ENCODE measurements around the gene CCBE1.

Gene CCBE1

GRCh38 chr18:59492756-59493421 is 204.3 kb downstream of the CCBE1 start:
- DNase-seq (ENCODE audit: low spot score), result no peak

- DNase-seq (ENCODE audit: low spot score), result no peak
Measured at GRCh38 chr18:59488899-59489298, 208.3 kb downstream of the CCBE1 start.

GRCh38 chr18:59485382-59485781 is 211.8 kb downstream of the CCBE1 start:
- no peak for DNase-seq (ENCODE audit: low spot score)

GRCh38 chr18:59484561-59485328 is 212.5 kb downstream of the CCBE1 start:
- DNase-seq (ENCODE audit: low spot score), result no peak

GRCh38 chr18:59484131-59484530 is 213.1 kb downstream of the CCBE1 start:
- no peak for DNase-seq (ENCODE audit: low spot score)

GRCh38 chr18:59481436-59481835 is 215.8 kb downstream of the CCBE1 start:
- no peak for DNase-seq (ENCODE audit: low spot score)

GRCh38 chr18:59479776-59480175 is 217.4 kb downstream of the CCBE1 start:
- DNase-seq (ENCODE audit: low spot score), result no peak

- DNase-seq (ENCODE audit: low spot score), result no peak
Measured at GRCh38 chr18:59478591-59478990, 218.6 kb downstream of the CCBE1 start.

- no peak for DNase-seq (ENCODE audit: low spot score)
Measured at GRCh38 chr18:59477849-59478248, 219.4 kb downstream of the CCBE1 start.

- DNase-seq (ENCODE audit: low spot score), result no peak
Measured at GRCh38 chr18:59470561-59471121, 226.6 kb downstream of the CCBE1 start.

- no peak for DNase-seq (ENCODE audit: low spot score)
Measured at GRCh38 chr18:59469463-59470180, 227.6 kb downstream of the CCBE1 start.

- no peak for DNase-seq (ENCODE audit: low spot score)
Measured at GRCh38 chr18:59468821-59469220, 228.4 kb downstream of the CCBE1 start.

GRCh38 chr18:59467497-59467896 is 229.7 kb downstream of the CCBE1 start:
- no peak for DNase-seq (ENCODE audit: low spot score)

GRCh38 chr18:59466980-59467379 is 230.2 kb downstream of the CCBE1 start:
- DNase-seq (ENCODE audit: low spot score), result no peak

GRCh38 chr18:59464486-59464885 is 232.7 kb downstream of the CCBE1 start:
- no peak for DNase-seq (ENCODE audit: low spot score)

GRCh38 chr18:59461171-59461570 is 236.1 kb downstream of the CCBE1 start:
- DNase-seq (ENCODE audit: low spot score), result no peak

GRCh38 chr18:59460072-59460420 is 237.2 kb downstream of the CCBE1 start:
- no peak for DNase-seq (ENCODE audit: low spot score)

GRCh38 chr18:59459369-59460071 is 237.7 kb downstream of the CCBE1 start:
- peak; percentile 46 for DNase-seq (ENCODE audit: low spot score)

GRCh38 chr18:59458575-59458974 is 238.6 kb downstream of the CCBE1 start:
- no peak for DNase-seq (ENCODE audit: low spot score)

GRCh38 chr18:59456657-59457056 is 240.6 kb downstream of the CCBE1 start:
- no peak for DNase-seq (ENCODE audit: low spot score)

GRCh38 chr18:59455728-59456276 is 241.4 kb downstream of the CCBE1 start:
- no peak for DNase-seq (ENCODE audit: low spot score)
